ENCODE data around the gene RAB7B. TPM values are rescaled to one million over a fixed set of nuclear protein-coding genes. Genes with fewer than 3 reads are reported as not detected.

The RAB7B gene
- total and polyA plus RNA-seq, 9 of the 15 experiments (the other 6 are each of a cell fraction or from before 2014, with no cell fraction given), result 0.03 to 0.29 (median 0.07) TPM; not detected in 4

DNA sequence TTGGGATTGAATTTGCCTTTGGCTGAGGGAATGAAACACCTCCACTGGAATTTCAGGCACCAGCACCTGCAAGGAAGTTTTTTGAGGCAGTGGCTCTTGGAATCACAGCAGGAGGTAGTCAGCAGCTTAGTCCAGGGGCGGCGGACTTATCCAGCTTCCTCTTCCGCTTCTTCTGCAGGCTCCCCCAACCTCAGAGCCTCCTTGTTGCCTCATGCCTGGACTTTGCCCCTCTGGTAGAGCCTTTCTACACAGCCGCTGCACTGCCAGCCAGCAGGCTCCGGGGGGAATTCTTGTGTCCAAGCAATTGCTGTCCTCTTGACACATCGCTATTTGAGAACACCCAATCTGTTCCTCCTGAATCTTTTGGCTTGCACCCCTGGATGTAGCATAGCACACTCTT, 45.4 kb upstream of the RAB7B start:
- 0% methylated on average over 6 of the region's 6 CpGs for WGBS (ENCODE audit: insufficient coverage, low coverage, missing lambda C conversion rate)
- DNase-seq (ENCODE audit: extremely low read depth in 1 of 4, low spot score in 3 of 4) (no peak), ATAC-seq (no peak), FAIRE-seq (no peak)
- Histone ChIP-seq H3K79me2 (ENCODE audit: control insufficient read depth, insufficient read depth, low read length) (no peaks in the 10 kb centered on the region), H3K9me3 (replicated peaks; ENCODE audit: control insufficient read depth, insufficient read depth, low read depth, low read length) (no peaks in the 10 kb centered on the region), H3K27ac (ENCODE audit: extremely low read depth, low read depth, low read length) (no peak overlapping the region), H3K9ac (ENCODE audit: insufficient read depth in 1 of 2, low read depth in 2 of 2, low read length in 2 of 2) (no peak overlapping the region), H3K4me3 (no peak overlapping the region), H3K36me3 (ENCODE audit: control insufficient read depth, insufficient read depth, low read length) (no peaks in the 10 kb centered on the region), H3K27me3 (ENCODE audit: control insufficient read depth in 2 of 2, insufficient read depth in 2 of 2, low read length in 2 of 2) (peaks cover 24 to 43% of the 10 kb centered on the region in 2 experiments), H3K4me2 (ENCODE audit: insufficient read depth, low read length) (no peak overlapping the region), H4K20me1 (replicated peaks; ENCODE audit: control insufficient read depth, insufficient read depth, low read length) (no peaks in the 10 kb centered on the region), H2AFZ (ENCODE audit: low read depth, low read length) (no peak overlapping the region), H3K4me1 (replicated peaks in 1 of 2; ENCODE audit: control insufficient read depth in 2 of 2, insufficient read depth in 2 of 2, low read length in 2 of 2) (no peaks in the 10 kb centered on the region), H3K9me1 (ENCODE audit: control insufficient read depth, insufficient read depth, low read length) (no peaks in the 10 kb centered on the region)
- POLR2A ChIA-PET, result interaction anchor here (0.8 kb wide), 1 partner anchor 12 kb away, joined by 3 read pairs; no protein-coding TSS in a partner anchor
- BruUV-seq (replicated peaks), result no TSS peak
- TF ChIP-seq SPI1 (IDR thresholded peaks at IDR 0.05; ENCODE audit: borderline replicate concordance, low read depth, low read length) (peak; percentile 12; the same call in 1 of the 2 replicates), ZSCAN29 (IDR thresholded peaks at IDR 0.05) (no peak)
- CTCF ChIA-PET (ENCODE audit: low intra/inter-chr PET ratio), result no interaction called here
- intact Hi-C loops (cut with micrococcal nuclease) (no loop called here), in situ Hi-C loops (cut with MboI) (no loop called here)

DNA sequence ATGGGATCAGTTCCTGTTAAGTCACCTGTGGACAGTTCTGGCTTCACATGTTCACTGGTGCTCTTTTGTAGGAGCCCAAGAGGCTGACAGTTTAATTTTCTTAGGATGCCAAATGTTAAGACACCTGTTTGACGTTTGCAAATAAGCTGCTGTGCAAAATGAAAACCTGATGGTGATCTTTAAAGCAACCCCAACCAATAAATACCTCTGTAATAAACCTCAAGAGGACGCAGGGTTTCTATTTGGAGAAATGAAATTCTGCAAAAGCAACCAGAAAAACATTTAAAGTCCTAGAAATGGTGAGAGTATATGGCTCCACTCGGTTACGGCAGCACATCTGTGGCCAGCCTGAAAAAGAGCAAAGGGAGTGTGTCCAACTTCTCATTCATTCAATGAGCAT, 44.1 kb upstream of the RAB7B start:
- H3K4me2 ChIP-seq (ENCODE audit: insufficient read depth, low read length), result no peak overlapping the region
- ATAC-seq (no peak), DNase-seq (ENCODE audit: extremely low read depth in 1 of 4, low spot score in 3 of 4) (no peak), FAIRE-seq (no peak)
- H3K4me1 ChIP-seq (replicated peaks in 1 of 2; ENCODE audit: control insufficient read depth in 2 of 2, insufficient read depth in 2 of 2, low read length in 2 of 2), result no peaks in the 10 kb centered on the region
- H4K20me1 ChIP-seq (replicated peaks; ENCODE audit: control insufficient read depth, insufficient read depth, low read length), result no peaks in the 10 kb centered on the region
- H3K27ac ChIP-seq (ENCODE audit: extremely low read depth, low read depth, low read length), result no peak overlapping the region
- peaks cover 16 to 38% of the 10 kb centered on the region in 2 experiments for H3K27me3 ChIP-seq (ENCODE audit: control insufficient read depth in 2 of 2, insufficient read depth in 2 of 2, low read length in 2 of 2)
- H3K9ac ChIP-seq (ENCODE audit: insufficient read depth in 1 of 2, low read depth in 2 of 2, low read length in 2 of 2), result no peak overlapping the region
- ChIA-PET POLR2A (no interaction called here), CTCF (ENCODE audit: low intra/inter-chr PET ratio) (no interaction called here)
- no peaks in the 10 kb centered on the region for H3K9me1 ChIP-seq (ENCODE audit: control insufficient read depth, insufficient read depth, low read length)
- intact Hi-C loops (cut with micrococcal nuclease) (no loop called here), in situ Hi-C loops (cut with MboI) (no loop called here)
- H3K4me3 ChIP-seq, result no peak overlapping the region
- H3K9me3 ChIP-seq (replicated peaks; ENCODE audit: control insufficient read depth, insufficient read depth, low read depth, low read length), result no peaks in the 10 kb centered on the region
- H3K36me3 ChIP-seq (ENCODE audit: control insufficient read depth, insufficient read depth, low read length), result no peaks in the 10 kb centered on the region
- no TSS peak for BruUV-seq (replicated peaks)
- 3% methylated on average over 4 of the region's 4 CpGs for WGBS (ENCODE audit: insufficient coverage, low coverage, missing lambda C conversion rate)
- no peak overlapping the region for H2AFZ ChIP-seq (ENCODE audit: low read depth, low read length)
- H3K79me2 ChIP-seq (ENCODE audit: control insufficient read depth, insufficient read depth, low read length), result no peaks in the 10 kb centered on the region
- TF ChIP-seq SP2 (IDR thresholded peaks at IDR 0.05; ENCODE audit: extremely low read depth, low read depth, low read length, poor library complexity, severe bottlenecking), result no peak
- no peak for TF ChIP-seq TEAD1 (CRISPR knock-in tag; IDR thresholded peaks at IDR 0.05)
- no peak for TF ChIP-seq KDM2B (CRISPR knock-in tag; IDR thresholded peaks at IDR 0.05)
- no peak for TF ChIP-seq CREB1 (IDR thresholded peaks at IDR 0.05)
- no peak for TF ChIP-seq CREB1 (CRISPR knock-in tag; IDR thresholded peaks at IDR 0.05)
- no peak for TF ChIP-seq ZNF764 (CRISPR knock-in tag; IDR thresholded peaks at IDR 0.05; ENCODE audit: low read depth)
- TF ChIP-seq ZNF77 (CRISPR knock-in tag; IDR thresholded peaks at IDR 0.05), result no peak
- TF ChIP-seq, protein P1, sequence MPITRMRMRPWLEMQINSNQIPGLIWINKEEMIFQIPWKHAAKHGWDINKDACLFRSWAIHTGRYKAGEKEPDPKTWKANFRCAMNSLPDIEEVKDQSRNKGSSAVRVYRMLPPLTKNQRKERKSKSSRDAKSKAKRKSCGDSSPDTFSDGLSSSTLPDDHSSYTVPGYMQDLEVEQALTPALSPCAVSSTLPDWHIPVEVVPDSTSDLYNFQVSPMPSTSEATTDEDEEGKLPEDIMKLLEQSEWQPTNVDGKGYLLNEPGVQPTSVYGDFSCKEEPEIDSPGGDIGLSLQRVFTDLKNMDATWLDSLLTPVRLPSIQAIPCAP (CRISPR knock-in tag; IDR thresholded peaks at IDR 0.05; ENCODE audit: borderline replicate concordance), result no peak
- TF ChIP-seq, protein P2, sequence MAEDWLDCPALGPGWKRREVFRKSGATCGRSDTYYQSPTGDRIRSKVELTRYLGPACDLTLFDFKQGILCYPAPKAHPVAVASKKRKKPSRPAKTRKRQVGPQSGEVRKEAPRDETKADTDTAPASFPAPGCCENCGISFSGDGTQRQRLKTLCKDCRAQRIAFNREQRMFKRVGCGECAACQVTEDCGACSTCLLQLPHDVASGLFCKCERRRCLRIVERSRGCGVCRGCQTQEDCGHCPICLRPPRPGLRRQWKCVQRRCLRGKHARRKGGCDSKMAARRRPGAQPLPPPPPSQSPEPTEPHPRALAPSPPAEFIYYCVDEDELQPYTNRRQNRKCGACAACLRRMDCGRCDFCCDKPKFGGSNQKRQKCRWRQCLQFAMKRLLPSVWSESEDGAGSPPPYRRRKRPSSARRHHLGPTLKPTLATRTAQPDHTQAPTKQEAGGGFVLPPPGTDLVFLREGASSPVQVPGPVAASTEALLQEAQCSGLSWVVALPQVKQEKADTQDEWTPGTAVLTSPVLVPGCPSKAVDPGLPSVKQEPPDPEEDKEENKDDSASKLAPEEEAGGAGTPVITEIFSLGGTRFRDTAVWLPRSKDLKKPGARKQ (CRISPR knock-in tag; IDR thresholded peaks at IDR 0.05), result no peak
- TF ChIP-seq MYBL2 (IDR thresholded peaks at IDR 0.05; ENCODE audit: low read depth), result no peak
- TF ChIP-seq MYBL2 (CRISPR knock-in tag; IDR thresholded peaks at IDR 0.05; ENCODE audit: borderline replicate concordance), result no peak
- TF ChIP-seq SREBF1 (IDR thresholded peaks at IDR 0.05; ENCODE audit: borderline replicate concordance, low read depth, low read length), result no peak
- TF ChIP-seq ESRRA (IDR thresholded peaks at IDR 0.05; ENCODE audit: borderline replicate concordance, low read depth), result no peak
- no peak for TF ChIP-seq CXXC5 (CRISPR knock-in tag; IDR thresholded peaks at IDR 0.05)
